IMR-90 (cell line): ENCODE measurements around the gene TPM4. TPM values are rescaled to one million over a fixed set of nuclear protein-coding genes. Genes with fewer than 3 reads are reported as not detected.

Experiments used
- ATAC-seq: fragments of 200-7000 bp; cut with Tn5 transposase; 2 replicates; pipeline ENCODE4 v1.9.1; 2020; ENCODE audit warnings: low read depth, mild to moderate bottlenecking, moderate library complexity
- BruUV-seq: library from RNA; stranded (reverse); fragments of 400-500 nt; replicated peaks from 2 replicates; lab custom pipeline; 2021; lab: Mats Ljungman, UMichigan
- CTCF ChIA-PET: fragments of 300-600 bp; formaldehyde crosslinking; extraction: SDS; loops from one replicate; lab custom pipeline; 2021; ENCODE audit warnings: antibody characterized with exemption; lab: Yijun Ruan, JAX
- POLR2A ChIA-PET: fragments of 300-600 bp; sonication (Branson Sonifier 250); formaldehyde crosslinking; loops from one replicate; lab custom pipeline; 2022; ENCODE audit warnings: antibody characterized with exemption; ENCODE audit not compliant: unreplicated experiment; lab: Charles Lee
- DNase-seq: peaks from one replicate; pipeline ENCODE4 v3.0.0; 2013
- H2AFZ ChIP-seq: replicated peaks from 2 replicates; pipeline ENCODE3; 2013; ENCODE audit warnings: low read length, mild to moderate bottlenecking; ENCODE audit not compliant: poor library complexity
- H2AK5ac ChIP-seq: 2 replicates; pipeline ENCODE4 v1.6.1; 2013; ENCODE audit warnings: low read depth, low read length, inconsistent platforms
- H2AK9ac ChIP-seq: replicated peaks from 2 replicates; pipeline ENCODE3; 2013; ENCODE audit warnings: mild to moderate bottlenecking, low read depth, low read length, moderate library complexity; ENCODE audit not compliant: poor library complexity
- H2BK120ac ChIP-seq: 2 replicates; pipeline ENCODE4 v1.6.1; 2013; ENCODE audit warnings: low read depth, low read length, inconsistent platforms
- H2BK15ac ChIP-seq: 3 replicates; pipeline ENCODE4 v1.6.1; 2013; ENCODE audit warnings: low read depth, low read length, inconsistent platforms
- H2BK20ac ChIP-seq: 2 replicates; pipeline ENCODE4 v1.6.1; 2013; ENCODE audit warnings: low read depth, mild to moderate bottlenecking, inconsistent platforms, low read length, moderate library complexity
- H2BK5ac ChIP-seq: 2 replicates; pipeline ENCODE4 v1.6.1; 2013; ENCODE audit warnings: mild to moderate bottlenecking, low read depth, low read length, inconsistent platforms; ENCODE audit not compliant: poor library complexity, severe bottlenecking
- H3K14ac ChIP-seq: replicated peaks from 2 replicates; pipeline ENCODE4 v1.6.1; 2013; ENCODE audit warnings: low read depth, low read length, inconsistent platforms
- H3K18ac ChIP-seq: 2 replicates; pipeline ENCODE4 v1.6.1; 2013; ENCODE audit warnings: low read depth, low read length, control low read depth
- H3K23ac ChIP-seq: 2 replicates; pipeline ENCODE4 v1.6.1; 2013; ENCODE audit warnings: low read depth, low read length, inconsistent platforms
- H3K27ac ChIP-seq: 2 replicates; pipeline ENCODE4 v1.5.1; 2013; ENCODE audit warnings: mild to moderate bottlenecking, control low read depth, low read length; ENCODE audit not compliant: insufficient read depth
- H3K27me3 ChIP-seq: 2 replicates; pipeline ENCODE4 v1.6.1; 2013; ENCODE audit warnings: low read length; ENCODE audit not compliant: control insufficient read depth, insufficient read depth
- H3K36me3 ChIP-seq: 2 replicates; pipeline ENCODE4 v1.6.1; 2013; ENCODE audit warnings: low read length, mixed read lengths; ENCODE audit not compliant: control insufficient read depth, insufficient read depth
- H3K4ac ChIP-seq: 2 replicates; pipeline ENCODE4 v1.6.1; 2013; ENCODE audit warnings: low read depth, low read length, inconsistent platforms
- H3K4me1 ChIP-seq: 2 replicates; pipeline ENCODE4 v1.6.1; 2013; ENCODE audit warnings: low read length, mixed read lengths; ENCODE audit not compliant: control insufficient read depth, insufficient read depth
- H3K4me2 ChIP-seq: 2 replicates; pipeline ENCODE4 v1.6.1; 2013; ENCODE audit warnings: low read depth, mild to moderate bottlenecking, control low read depth, low read length, moderate library complexity
- H3K4me3 ChIP-seq: 2 replicates; pipeline ENCODE4 v1.5.1; 2013; ENCODE audit warnings: low read depth, mild to moderate bottlenecking, control low read depth, low read length, moderate library complexity; ENCODE audit not compliant: insufficient read depth
- H3K56ac ChIP-seq: 2 replicates; pipeline ENCODE4 v1.6.1; 2013; ENCODE audit warnings: low read length, inconsistent platforms; ENCODE audit not compliant: insufficient read depth; ENCODE audit errors: extremely low read depth
- H3K79me1 ChIP-seq, 2 experiments: 2 replicates each; pipeline ENCODE4 v1.6.1; 2013; ENCODE audit warnings: low read length in 2 of 2, inconsistent platforms in 1 of 2, low read depth in 1 of 2
- H3K9ac ChIP-seq: 2 replicates; pipeline ENCODE4 v1.6.1; 2013; ENCODE audit warnings: low read depth, low read length, control low read depth
- H3K9me1 ChIP-seq: 2 replicates; pipeline ENCODE4 v1.6.1; 2013; ENCODE audit warnings: low read length, inconsistent platforms; ENCODE audit not compliant: insufficient read depth
- H3K9me3 ChIP-seq: 2 replicates; pipeline ENCODE4 v1.6.1; 2013; ENCODE audit warnings: low read length; ENCODE audit not compliant: control insufficient read depth, insufficient read depth
- H4K20me1 ChIP-seq: 2 replicates; pipeline ENCODE4 v1.6.1; 2013; ENCODE audit warnings: low read length, inconsistent platforms; ENCODE audit not compliant: insufficient read depth
- H4K5ac ChIP-seq: 2 replicates; pipeline ENCODE4 v1.6.1; 2013; ENCODE audit warnings: mild to moderate bottlenecking, low read depth, low read length, control low read depth
- H4K8ac ChIP-seq, 2 experiments: 2 replicates each; pipeline ENCODE4 v1.6.1; 2013; ENCODE audit warnings: low read depth in 2 of 2, low read length in 2 of 2, control low read depth in 1 of 2, inconsistent platforms in 1 of 2
- H4K91ac ChIP-seq: 2 replicates; pipeline ENCODE4 v1.6.1; 2013; ENCODE audit warnings: low read depth, low read length, inconsistent platforms; ENCODE audit not compliant: insufficient read depth
- BHLHE40 ChIP-seq: fragments of 150-350 bp; IDR thresholded peaks from 2 replicates; pipeline ENCODE4 v1.6.1; 2016; ENCODE audit warnings: mild to moderate bottlenecking, low read depth, low read length
- CHD1 ChIP-seq: IDR thresholded peaks from 2 replicates; pipeline ENCODE4 v1.6.1; 2012; ENCODE audit warnings: low read depth, low read length, improper control_type of control experiment
- MXI1 ChIP-seq: IDR thresholded peaks from 2 replicates; pipeline ENCODE4 v1.6.1; 2012; ENCODE audit warnings: low read depth, mild to moderate bottlenecking, low read length, moderate library complexity, borderline replicate concordance
- RAD21 ChIP-seq: IDR thresholded peaks from 2 replicates; pipeline ENCODE4 v1.6.1; 2012; ENCODE audit warnings: low read length, improper control_type of control experiment
- RCOR1 ChIP-seq: IDR thresholded peaks from 2 replicates; pipeline ENCODE4 v1.6.1; 2012; ENCODE audit warnings: mild to moderate bottlenecking, low read length, improper control_type of control experiment; ENCODE audit not compliant: insufficient replicate concordance
- WGBS, 2 experiments: methylation state at CpG; one replicate each; pipeline versions ENCODE4 v1.1.5 to v1.1.7; 2013; ENCODE audit warnings: missing lambda C conversion rate in 2 of 2; ENCODE audit not compliant: insufficient read length in 1 of 2; ENCODE audit errors: extremely low coverage in 2 of 2; 5-methylcytosine and 5-hydroxymethylcytosine counted together
- dilution Hi-C: fragments of 300-500 bp; cut with HindIII; formaldehyde crosslinking; loops from one replicate; pipeline ENCODE4 v1.14.3; 2018; ENCODE audit warnings: low sequenced_read_pairs; ENCODE audit not compliant: unreplicated experiment
- in situ Hi-C: fragments of 300-500 bp; cut with MboI; formaldehyde crosslinking; loops from 3 replicates; pipeline ENCODE4 v1.14.3; 2019; ENCODE audit warnings: low sequenced_read_pairs, inconsistent platforms, mixed read lengths
- intact Hi-C: fragments of 100-400 bp; cut with micrococcal nuclease; formaldehyde crosslinking; loops from 2 replicates; pipeline ENCODE4 v1.10.0; 2022
- polyA plus RNA-seq, 3 experiments: library from polyadenylated mRNA; depleted of rRNA; stranded (reverse); fragments of >200 nt; gene quantifications; 2 replicates each; pipeline ENCODE4 v1.2.3, GENCODE V29; 2012; ENCODE audit warnings: low replicate concordance in 1 of 3
- total RNA-seq: library from RNA; depleted of rRNA; stranded (reverse); fragments of >200 nt; gene quantifications from 2 replicates; pipeline ENCODE4 v1.2.3, GENCODE V29; 2012

The TPM4 gene
- total and polyA plus RNA-seq, 2 of the 4 experiments (the other 2 are of a cell fraction) = 1,075 to 1,160 TPM

DNA sequence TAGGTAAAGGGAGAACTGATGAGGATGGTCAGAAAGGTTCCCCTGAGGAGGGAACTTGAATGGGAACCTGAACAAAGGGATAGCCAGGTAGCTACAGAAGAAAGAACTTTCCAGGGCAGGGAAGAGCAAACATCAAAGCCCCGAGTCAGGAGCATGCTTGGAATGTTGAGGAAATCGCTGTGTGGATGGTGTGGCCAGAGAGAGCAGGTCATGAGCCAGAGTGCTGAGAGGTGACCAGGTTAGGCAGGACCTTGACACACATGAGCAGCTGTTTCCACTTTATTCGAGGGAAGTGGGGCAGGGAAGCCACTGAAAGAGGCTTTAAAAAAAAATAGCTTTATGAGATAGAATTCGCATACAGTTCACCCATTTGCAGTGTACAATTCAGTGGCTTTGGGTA lies 39.8 kb downstream of the TPM4 start:
- no peaks in the 10 kb centered on the region for H3K27me3 ChIP-seq
- no peak overlapping the region for H2AK5ac ChIP-seq
- ChIA-PET CTCF (no interaction called here), POLR2A (no interaction called here)
- no peak overlapping the region for H3K27ac ChIP-seq
- H3K4ac ChIP-seq = no peak overlapping the region
- no peak for TF ChIP-seq RAD21
- no peak for TF ChIP-seq BHLHE40
- TF ChIP-seq MXI1 = no peak
- TF ChIP-seq RCOR1 = no peak
- no peak for TF ChIP-seq CHD1
- WGBS, 2 experiments = 100% methylated on average over 2 of the region's 4 CpGs; no CpG with 5 or more reads in 1 of the 2 experiments
- H3K9ac ChIP-seq = no peak overlapping the region
- no peaks in the 10 kb centered on the region for H3K9me3 ChIP-seq
- H3K4me1 ChIP-seq = peaks cover 7% of the 10 kb centered on the region
- H4K8ac ChIP-seq = no peak overlapping the region
- BruUV-seq = no TSS peak
- H3K18ac ChIP-seq = no peak overlapping the region
- DNase-seq = no peak
- no peak overlapping the region for H2AFZ ChIP-seq
- peaks cover 29% of the 10 kb centered on the region; the same call in 1 of the 2 replicates for H4K20me1 ChIP-seq
- no peak overlapping the region for H3K4me3 ChIP-seq
- no peak overlapping the region for H3K4me2 ChIP-seq
- dilution Hi-C loops (no loop called here), intact Hi-C loops (no loop called here), in situ Hi-C loops (no loop called here)
- no peak overlapping the region for H3K23ac ChIP-seq
- H3K56ac ChIP-seq = no peak overlapping the region
- no peak for ATAC-seq
- no peak overlapping the region for H4K91ac ChIP-seq
- H2BK5ac ChIP-seq = no peak overlapping the region
- H3K36me3 ChIP-seq = peaks cover 26% of the 10 kb centered on the region
- H3K79me1 ChIP-seq = peaks cover 16 to 62% of the 10 kb centered on the region in 2 experiments
- H2BK15ac ChIP-seq = no peak overlapping the region
- no peak overlapping the region for H2AK9ac ChIP-seq
- H2BK20ac ChIP-seq = no peak overlapping the region
- no peak overlapping the region for H4K5ac ChIP-seq
- H3K9me1 ChIP-seq = peaks cover 16% of the 10 kb centered on the region
- H3K14ac ChIP-seq = no peak overlapping the region
- no peak overlapping the region for H2BK120ac ChIP-seq
